ENCODE data around the gene GJD2. TPM values are rescaled to one million over a fixed set of nuclear protein-coding genes. Genes with fewer than 3 reads are reported as not detected.

The GJD2 gene
- polyA plus RNA-seq, 4 donors = 0.03 to 0.04 TPM; not detected in 2

DNA sequence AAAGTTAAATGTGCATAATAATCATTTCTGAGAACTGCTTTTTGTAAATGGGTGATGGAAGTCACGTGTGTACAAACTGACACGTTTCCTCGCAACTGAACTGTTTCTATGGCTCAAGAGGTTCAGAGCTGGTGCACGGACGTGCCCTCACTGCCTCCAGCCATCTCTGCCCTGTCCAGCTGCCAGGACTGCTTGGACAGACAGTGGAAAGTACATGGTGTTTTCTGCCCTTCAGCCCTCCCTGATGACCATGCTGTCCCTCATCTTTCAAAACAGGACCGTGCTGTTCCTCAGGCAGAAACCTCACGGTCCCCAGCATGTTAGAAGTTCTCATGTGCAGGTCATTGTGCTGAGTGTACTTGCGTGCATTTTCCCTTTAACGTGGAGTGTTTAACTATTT, 38.7 kb downstream of the GJD2 start:
- no peak overlapping the region for H3K27ac ChIP-seq (ENCODE audit: low read depth in 1 of 3, low read length in 2 of 3)
- H3K4me3 ChIP-seq (ENCODE audit: low read depth in 1 of 3, low read length in 3 of 3) = no peak overlapping the region
- 62 to 70% (median 70%) methylated on average over 9 of the region's 9 CpGs for WGBS, 3 donors
- H3K27me3 ChIP-seq (ENCODE audit: control insufficient read depth in 3 of 3, insufficient read depth in 3 of 3, low read length in 3 of 3) = peaks cover 0 to 6% (median 5%) of the 10 kb centered on the region in 3 donors
- H3K4me1 ChIP-seq (ENCODE audit: control insufficient read depth in 3 of 3, insufficient read depth in 2 of 3, low read depth in 1 of 3, low read length in 2 of 3) = no peaks in the 10 kb centered on the region
- H3K36me3 ChIP-seq (ENCODE audit: control insufficient read depth in 3 of 3, insufficient read depth in 2 of 3, low read depth in 1 of 3, low read length in 3 of 3) = no peaks in the 10 kb centered on the region
- FAIRE-seq (no peak), DNase-seq (no peak)
- H3K9me3 ChIP-seq (ENCODE audit: control insufficient read depth in 2 of 2, insufficient read depth in 1 of 2, low read depth in 1 of 2, low read length in 1 of 2) = no peaks in the 10 kb centered on the region

DNA sequence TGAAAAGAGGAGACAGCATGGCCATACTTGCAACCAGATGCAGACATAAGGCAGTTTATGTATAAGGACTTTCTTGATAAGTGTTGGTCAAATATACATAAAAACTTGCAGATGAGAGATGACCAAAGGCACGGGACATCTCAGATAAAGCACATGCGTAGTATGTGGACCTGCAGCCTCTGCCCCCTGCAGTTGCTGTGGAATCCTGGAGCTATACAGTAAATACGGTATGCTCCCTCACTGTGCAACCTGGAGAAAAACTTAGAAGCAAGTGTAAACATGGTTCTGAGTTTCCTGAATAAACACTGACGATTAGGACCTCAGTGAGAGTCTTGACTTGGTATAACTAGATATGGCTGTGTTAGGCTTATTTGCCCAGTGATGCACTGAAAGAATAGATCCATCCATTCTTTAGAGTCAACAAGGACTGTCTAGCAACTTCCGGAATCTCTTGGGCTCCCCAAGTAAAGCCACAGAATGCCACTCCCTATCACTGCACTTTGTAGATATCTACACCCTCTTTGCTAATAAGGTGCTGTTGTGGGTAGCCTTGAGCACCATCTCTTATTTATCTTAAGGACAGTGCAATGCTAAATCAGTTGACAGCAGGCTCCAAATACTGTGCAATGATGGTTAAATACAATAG, 40.2 kb downstream of the GJD2 start:
- WGBS, 3 donors = 63 to 74% (median 65%) methylated on average over 5 of the region's 5 CpGs

DNA sequence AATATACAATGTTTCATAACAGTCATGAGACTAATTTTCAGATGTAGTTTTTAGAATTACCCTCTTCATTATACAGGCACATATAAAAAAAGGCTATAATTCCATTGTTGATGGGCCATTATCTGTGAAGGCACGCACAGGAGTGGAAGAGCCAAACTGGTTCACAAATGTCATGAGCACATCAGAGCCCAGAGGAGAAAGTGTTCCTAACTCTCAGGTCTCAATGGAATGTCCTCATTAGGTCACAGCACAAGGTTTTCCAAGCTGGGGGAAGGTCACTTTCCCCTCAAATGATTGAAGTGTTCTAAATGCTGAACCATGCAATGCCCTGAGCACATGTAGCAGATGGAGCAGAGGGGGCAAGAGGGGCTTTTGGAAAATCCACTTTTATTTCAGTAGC, 41.2 kb downstream of the GJD2 start:
- FAIRE-seq = no peak
- DNase-seq = no peak
- Histone ChIP-seq H3K9me3 (ENCODE audit: control insufficient read depth in 2 of 2, insufficient read depth in 1 of 2, low read depth in 1 of 2, low read length in 1 of 2) (no peaks in the 10 kb centered on the region), H3K4me1 (ENCODE audit: control insufficient read depth in 3 of 3, insufficient read depth in 2 of 3, low read depth in 1 of 3, low read length in 2 of 3) (no peaks in the 10 kb centered on the region), H3K36me3 (ENCODE audit: control insufficient read depth in 3 of 3, insufficient read depth in 2 of 3, low read depth in 1 of 3, low read length in 3 of 3) (no peaks in the 10 kb centered on the region), H3K4me3 (ENCODE audit: low read depth in 1 of 3, low read length in 3 of 3) (no peak overlapping the region), H3K27me3 (ENCODE audit: control insufficient read depth in 3 of 3, insufficient read depth in 3 of 3, low read length in 3 of 3) (peaks cover 0 to 5% (median 0%) of the 10 kb centered on the region in 3 donors), H3K27ac (ENCODE audit: low read depth in 1 of 3, low read length in 2 of 3) (no peak overlapping the region)
- WGBS, 3 donors = 53 to 80% (median 74%) methylated on average over 1 of the region's 1 CpG

More for the DNA sequence above, 40.2 kb downstream of the GJD2 start:
- H3K27me3 ChIP-seq (ENCODE audit: control insufficient read depth in 3 of 3, insufficient read depth in 3 of 3, low read length in 3 of 3) = peaks cover 0 to 5% (median 2%) of the 10 kb centered on the region in 3 donors
- no peaks in the 10 kb centered on the region for H3K36me3 ChIP-seq (ENCODE audit: control insufficient read depth in 3 of 3, insufficient read depth in 2 of 3, low read depth in 1 of 3, low read length in 3 of 3)
- no peak for DNase-seq
- FAIRE-seq = no peak
- H3K27ac ChIP-seq (ENCODE audit: low read depth in 1 of 3, low read length in 2 of 3) = no peak overlapping the region
- no peak overlapping the region for H3K4me3 ChIP-seq (ENCODE audit: low read depth in 1 of 3, low read length in 3 of 3)
- H3K4me1 ChIP-seq (ENCODE audit: control insufficient read depth in 3 of 3, insufficient read depth in 2 of 3, low read depth in 1 of 3, low read length in 2 of 3) = no peaks in the 10 kb centered on the region
- no peaks in the 10 kb centered on the region for H3K9me3 ChIP-seq (ENCODE audit: control insufficient read depth in 2 of 2, insufficient read depth in 1 of 2, low read depth in 1 of 2, low read length in 1 of 2)

DNA sequence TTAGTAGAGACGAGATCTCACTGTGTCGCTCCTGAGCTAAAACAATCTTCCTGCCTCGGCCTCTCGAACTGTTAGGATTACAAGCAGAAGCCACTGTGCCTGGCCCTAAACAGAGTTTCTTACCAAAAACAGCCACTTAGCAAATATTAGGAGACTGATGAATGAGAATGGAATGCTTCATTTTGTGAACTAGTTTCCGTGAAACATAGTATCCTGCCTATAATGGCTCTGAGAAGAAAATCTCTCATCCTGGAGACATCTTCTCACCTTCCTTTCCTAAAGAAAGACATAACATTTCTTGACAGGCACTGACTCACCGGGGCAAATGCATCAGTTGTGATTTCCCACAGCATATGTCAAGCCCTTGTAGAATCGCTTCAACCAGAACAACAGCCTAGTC, 44.9 kb downstream of the GJD2 start:
- Histone ChIP-seq H3K4me3 (ENCODE audit: low read depth in 1 of 3, low read length in 3 of 3) (no peak overlapping the region), H3K27me3 (ENCODE audit: control insufficient read depth in 3 of 3, insufficient read depth in 3 of 3, low read length in 3 of 3) (no peaks in the 10 kb centered on the region), H3K4me1 (ENCODE audit: control insufficient read depth in 3 of 3, insufficient read depth in 2 of 3, low read depth in 1 of 3, low read length in 2 of 3) (no peaks in the 10 kb centered on the region), H3K27ac (ENCODE audit: low read depth in 1 of 3, low read length in 2 of 3) (no peak overlapping the region), H3K36me3 (ENCODE audit: control insufficient read depth in 3 of 3, insufficient read depth in 2 of 3, low read depth in 1 of 3, low read length in 3 of 3) (no peaks in the 10 kb centered on the region), H3K9me3 (ENCODE audit: control insufficient read depth in 2 of 2, insufficient read depth in 1 of 2, low read depth in 1 of 2, low read length in 1 of 2) (no peaks in the 10 kb centered on the region)
- FAIRE-seq = no peak
- WGBS, 3 donors = 67 to 81% (median 71%) methylated on average over 7 of the region's 7 CpGs
- no peak for DNase-seq

DNA sequence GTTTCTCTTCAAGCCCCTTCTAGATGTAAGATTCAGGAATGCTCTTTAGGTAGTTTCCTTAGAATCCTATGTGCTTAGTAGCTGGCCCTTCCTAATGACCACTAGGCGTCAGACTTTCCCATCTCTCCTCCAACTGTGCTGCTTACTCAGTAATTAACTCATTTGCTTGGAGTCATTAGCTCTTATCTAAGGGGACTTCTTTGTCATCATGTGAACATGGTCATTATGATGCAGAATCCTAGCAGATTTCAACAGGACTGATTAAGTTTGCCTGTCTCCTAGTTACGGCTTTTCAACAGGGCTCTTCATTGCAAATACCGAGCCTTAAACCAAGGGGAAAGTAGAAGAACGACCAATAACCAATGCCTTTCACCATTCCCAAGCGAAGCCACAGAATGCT, 46.4 kb downstream of the GJD2 start:
- no peaks in the 10 kb centered on the region for H3K9me3 ChIP-seq (ENCODE audit: control insufficient read depth in 2 of 2, insufficient read depth in 1 of 2, low read depth in 1 of 2, low read length in 1 of 2)
- FAIRE-seq (no peak), DNase-seq (peak; percentile 42 to 43)
- WGBS, 3 donors = 43 to 57% (median 46%) methylated on average over 5 of the region's 5 CpGs
- no peaks in the 10 kb centered on the region for H3K4me1 ChIP-seq (ENCODE audit: control insufficient read depth in 3 of 3, insufficient read depth in 2 of 3, low read depth in 1 of 3, low read length in 2 of 3)
- H3K27me3 ChIP-seq (ENCODE audit: control insufficient read depth in 3 of 3, insufficient read depth in 3 of 3, low read length in 3 of 3) = no peaks in the 10 kb centered on the region
- H3K27ac ChIP-seq (ENCODE audit: low read depth in 1 of 3, low read length in 2 of 3) = no peak overlapping the region
- H3K36me3 ChIP-seq (ENCODE audit: control insufficient read depth in 3 of 3, insufficient read depth in 2 of 3, low read depth in 1 of 3, low read length in 3 of 3) = no peaks in the 10 kb centered on the region
- H3K4me3 ChIP-seq (ENCODE audit: low read depth in 1 of 3, low read length in 3 of 3) = no peak overlapping the region

DNA sequence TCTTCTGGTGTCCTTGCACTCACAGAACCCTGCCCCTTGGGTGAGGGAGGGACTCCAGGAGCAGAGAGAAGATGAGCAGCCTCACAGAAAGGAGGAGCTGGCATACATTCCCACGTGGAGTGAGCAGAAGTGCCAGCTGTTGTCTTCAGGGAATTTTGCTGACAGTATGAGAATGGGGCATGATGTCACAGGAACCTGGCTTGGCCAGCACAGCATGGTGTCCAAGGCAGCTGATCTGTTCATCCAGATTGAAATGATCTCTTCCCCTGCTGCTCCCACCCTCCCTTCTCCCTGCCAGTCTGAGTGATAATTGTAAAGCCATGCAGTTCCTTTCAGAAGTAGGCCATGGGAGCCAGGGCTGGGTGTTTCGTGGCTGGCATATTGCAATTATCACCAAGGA, 53.3 kb downstream of the GJD2 start:
- Histone ChIP-seq H3K27me3 (ENCODE audit: control insufficient read depth in 3 of 3, insufficient read depth in 3 of 3, low read length in 3 of 3) (no peaks in the 10 kb centered on the region), H3K4me3 (ENCODE audit: low read depth in 1 of 3, low read length in 3 of 3) (no peak overlapping the region), H3K9me3 (ENCODE audit: control insufficient read depth in 2 of 2, insufficient read depth in 1 of 2, low read depth in 1 of 2, low read length in 1 of 2) (no peaks in the 10 kb centered on the region), H3K4me1 (ENCODE audit: control insufficient read depth in 3 of 3, insufficient read depth in 2 of 3, low read depth in 1 of 3, low read length in 2 of 3) (no peaks in the 10 kb centered on the region), H3K36me3 (ENCODE audit: control insufficient read depth in 3 of 3, insufficient read depth in 2 of 3, low read depth in 1 of 3, low read length in 3 of 3) (no peaks in the 10 kb centered on the region), H3K27ac (ENCODE audit: low read depth in 1 of 3, low read length in 2 of 3) (no peak overlapping the region)
- FAIRE-seq (no peak), DNase-seq (no peak)
- WGBS, 3 donors = 34 to 42% (median 39%) methylated on average over 2 of the region's 2 CpGs

Other genes with a start within 250 kb of the GJD2 start
- gene GOLGA8B, start 171.3 kb downstream of the GJD2 start, polyA plus RNA-seq = 10 to 100 TPM in 3 of 4 donors, 1 to 10 TPM in 1; 7.6 to 77.4 (median 37.4) TPM
- 10 to 100 TPM in 2 of 4 donors, under 1 TPM in 2; 0.27 to 35.1 (median 10.7) TPM for gene ACTC1, start 40.6 kb upstream of the GJD2 start, polyA plus RNA-seq
- 10 to 100 TPM in 1 of 4 donors, 1 to 10 TPM in 3; 6.8 to 26.5 (median 8.7) TPM for gene AQR, start 214.7 kb upstream of the GJD2 start, polyA plus RNA-seq
- 10 to 100 TPM in 2 of 4 donors, 1 to 10 TPM in 2; 6.2 to 35.8 (median 9.9) TPM for gene ZNF770, start 233.3 kb upstream of the GJD2 start, polyA plus RNA-seq